Loucy (cell line): ENCODE measurements around the gene OR52B6.

Experiments
- CTCF ChIP-seq: fragments of 200-600 bp; sonication (generic); conservative IDR thresholded peaks from 2 replicates; pipeline ENCODE4 v1.5.1; 2014; ENCODE audit warnings: mild to moderate bottlenecking, antibody characterized with exemption, low read length
- EZH2phosphoT487 ChIP-seq: fragments of 200-600 bp; IDR thresholded peaks from 2 replicates; pipeline ENCODE4 v1.6.1; 2018; ENCODE audit warnings: antibody characterized with exemption, mild to moderate bottlenecking, moderate library complexity, borderline replicate concordance

GRCh38 chr11:5605849-5606248, 25.2 kb downstream of the OR52B6 start:
- no peak for TF ChIP-seq CTCF
- TF ChIP-seq EZH2phosphoT487 = no peak
